DMS153 treated with DMSO at 0.1 percent for 48 hours (cell line): Measurements from ENCODE around the gene CHCHD6.

ENCODE experiments used
- DNase-seq: peaks from one replicate; lab custom pipeline; 2025; ENCODE audit not compliant: unreplicated experiment; lab: John Stamatoyannopoulos, UW

The CHCHD6 gene

GRCh38 chr3:126817781-126818180 lies 113.7 kb downstream of the CHCHD6 start:
- no peak for DNase-seq

DNA sequence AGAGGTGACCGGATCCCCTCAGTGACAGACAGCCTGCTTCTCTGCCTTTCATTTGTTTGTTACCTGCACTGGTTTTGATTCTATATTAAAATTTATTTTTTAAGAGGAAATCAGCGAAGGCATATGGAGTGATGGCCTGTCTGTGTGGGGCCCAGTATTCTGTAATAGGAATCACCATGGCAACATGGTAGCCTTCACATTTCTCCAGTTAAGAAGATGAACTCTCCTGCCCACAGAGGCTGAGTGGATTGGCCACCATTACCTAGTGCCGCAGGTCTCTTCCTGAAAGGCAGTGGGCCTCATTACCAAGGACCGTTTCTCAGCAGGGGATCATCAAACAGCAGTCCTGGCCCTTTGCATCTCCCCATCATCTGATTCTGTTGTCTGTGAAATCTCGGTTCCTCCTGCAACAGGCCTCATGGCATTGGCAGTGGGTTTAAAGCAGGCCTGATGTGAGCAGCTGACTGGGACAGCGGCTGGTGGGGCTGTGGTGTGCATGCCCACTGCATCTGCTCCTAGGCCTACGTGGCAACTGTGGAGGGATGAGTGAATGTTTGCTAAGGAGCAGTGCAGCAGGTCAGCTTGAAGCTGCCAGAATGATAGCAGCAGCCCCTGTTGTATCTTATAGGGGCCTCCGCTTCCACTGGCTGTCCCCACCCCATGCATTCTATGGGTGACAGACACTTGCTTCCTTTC lies 114.5 kb downstream of the CHCHD6 start:
- no peak for DNase-seq

DNA sequence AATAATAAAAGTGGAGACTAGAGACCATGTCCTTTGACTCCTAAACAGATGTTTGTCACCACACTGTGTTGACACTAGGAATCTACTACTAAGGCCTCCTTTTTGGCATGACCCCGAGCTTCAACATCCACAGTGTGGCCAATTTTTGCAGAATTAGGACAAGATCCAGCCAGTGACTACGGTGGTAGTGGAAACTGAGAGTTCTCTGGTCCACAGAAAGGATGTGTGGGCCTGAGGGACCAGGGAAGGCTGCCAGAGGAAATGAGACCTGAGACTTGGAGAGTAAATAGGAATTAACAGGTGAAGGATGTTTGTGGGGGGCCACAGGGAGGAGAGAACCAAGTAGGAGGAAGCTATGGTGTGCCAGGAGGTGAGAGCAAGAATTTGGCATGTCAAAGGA lies 122.7 kb downstream of the CHCHD6 start:
- no peak for DNase-seq

DNA sequence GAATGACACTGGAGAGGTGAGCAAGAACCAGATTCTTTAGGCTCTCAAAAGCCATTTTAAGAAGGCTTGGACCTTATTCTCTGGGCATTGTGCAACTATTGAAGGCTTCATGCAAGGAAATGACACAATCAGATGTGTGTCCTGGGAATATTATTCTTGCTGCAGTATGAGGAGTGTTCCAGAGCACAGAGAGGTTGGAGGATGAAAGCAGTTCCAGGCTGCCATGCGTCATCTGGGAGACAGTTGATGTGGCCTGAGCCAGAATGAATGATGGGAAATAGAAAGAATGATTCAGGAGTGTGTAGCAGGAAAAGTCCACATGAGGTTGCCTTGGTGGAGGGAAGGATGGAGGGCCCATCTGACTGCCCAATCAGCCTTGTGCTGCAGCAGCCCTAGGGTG lies 123.1 kb downstream of the CHCHD6 start:
- DNase-seq, result no peak

- DNase-seq, result no peak
These were observed 124.3 kb downstream of the CHCHD6 start for GRCh38 chr3:126828306-126828705.

DNA sequence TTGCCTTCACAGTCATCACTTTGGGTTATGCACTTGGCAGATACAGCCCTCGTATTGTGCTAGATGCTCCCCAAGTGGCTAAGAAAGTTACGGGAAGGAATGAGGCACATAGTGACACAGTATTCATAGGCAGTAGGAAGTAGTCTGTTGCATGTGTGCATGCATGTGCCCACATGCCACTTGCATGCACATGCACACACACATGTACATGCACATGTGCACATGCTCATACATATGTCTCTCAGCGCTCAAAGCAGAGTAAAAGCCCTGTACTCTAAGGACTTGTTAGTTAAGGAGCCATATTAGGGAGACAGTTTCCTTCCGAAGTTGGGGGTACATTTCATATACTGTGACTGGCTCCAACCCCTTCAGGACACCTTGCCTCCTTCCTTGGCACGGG lies 128.9 kb downstream of the CHCHD6 start:
- DNase-seq, result no peak

- no peak for DNase-seq
These were observed 130.8 kb downstream of the CHCHD6 start for GRCh38 chr3:126834596-126835471.

DNA sequence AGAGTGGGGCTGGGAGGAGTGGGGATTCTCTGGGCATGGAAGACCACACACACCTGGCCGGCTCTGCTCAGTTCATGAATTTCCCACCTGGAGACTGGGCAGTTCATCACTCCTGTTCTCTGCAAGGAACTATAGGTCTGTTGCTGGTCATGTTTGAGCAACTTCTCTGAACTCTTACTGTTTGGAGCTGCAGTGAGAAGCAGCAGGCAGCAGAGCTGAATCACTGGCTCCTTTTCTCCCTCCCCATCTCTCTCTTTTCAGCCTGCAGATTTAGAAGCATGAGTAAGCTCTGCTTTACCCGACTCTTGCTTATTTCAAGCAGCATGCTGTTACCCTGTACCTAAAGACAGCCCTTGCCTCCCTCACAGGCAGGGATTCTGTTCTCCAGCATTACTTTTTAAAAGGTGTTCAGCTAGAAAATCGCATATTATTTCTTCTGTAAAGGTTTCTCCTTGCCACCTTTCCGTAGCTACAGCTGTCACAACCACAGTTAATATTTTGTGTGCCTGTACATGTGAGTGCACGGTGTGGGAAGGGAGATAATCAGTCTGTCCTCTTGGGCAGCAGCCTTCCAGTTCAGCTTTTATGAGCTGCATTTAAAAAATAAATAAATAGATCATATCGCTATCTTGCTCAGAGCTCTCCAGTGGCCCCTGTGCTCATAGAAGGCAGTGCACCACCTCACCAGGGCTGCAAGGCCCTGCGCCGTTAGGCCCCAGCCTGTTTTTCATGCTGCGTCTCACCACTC lies 131.6 kb downstream of the CHCHD6 start:
- DNase-seq, result no peak

- DNase-seq, result no peak
These were observed 132.3 kb downstream of the CHCHD6 start for GRCh38 chr3:126836220-126836860.

DNA sequence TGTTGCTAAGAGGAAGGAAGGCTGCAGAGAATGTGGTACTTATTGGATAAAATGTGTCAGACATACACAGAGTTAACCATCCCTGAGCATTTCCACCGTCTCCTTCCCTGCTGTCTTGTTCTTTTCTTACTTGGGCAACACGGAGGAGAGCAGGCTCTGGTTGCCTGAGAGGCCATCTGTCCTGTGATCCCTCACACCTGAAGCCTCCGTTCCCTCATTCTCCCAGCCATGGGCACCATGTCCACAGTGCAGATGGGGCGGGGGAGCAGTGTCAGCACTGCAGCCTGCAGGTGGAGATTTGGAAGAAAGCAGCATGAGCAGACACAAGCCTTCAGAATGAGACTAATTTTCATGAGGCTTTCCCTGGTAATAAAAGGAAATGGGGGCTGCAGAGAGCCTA lies 133.7 kb downstream of the CHCHD6 start:
- DNase-seq, result no peak

GRCh38 chr3:126845920-126846715 lies 142.1 kb downstream of the CHCHD6 start:
- DNase-seq, result no peak

- no peak for DNase-seq
These were observed 143.0 kb downstream of the CHCHD6 start for GRCh38 chr3:126847061-126847460.

DNA sequence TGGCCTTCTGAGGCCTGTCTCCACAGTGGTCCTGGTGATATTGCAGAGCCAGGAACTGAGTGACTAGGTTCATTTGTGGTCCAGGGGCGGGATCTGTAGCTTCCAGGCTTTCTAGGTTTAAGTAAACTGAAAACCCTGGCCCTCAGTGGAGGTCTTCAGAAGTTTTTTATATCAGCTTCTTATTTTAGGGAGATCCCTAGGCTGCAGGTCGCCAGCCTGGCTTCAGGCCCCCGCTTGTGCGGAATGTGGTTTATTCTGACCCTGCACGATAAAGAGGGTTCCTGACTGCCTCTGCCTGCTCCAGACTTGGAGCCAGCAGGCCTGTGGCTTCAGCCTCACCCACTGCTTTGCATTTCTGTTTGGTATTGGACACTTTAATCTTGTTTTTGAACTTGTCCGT lies 145.0 kb downstream of the CHCHD6 start:
- DNase-seq, result no peak

DNA sequence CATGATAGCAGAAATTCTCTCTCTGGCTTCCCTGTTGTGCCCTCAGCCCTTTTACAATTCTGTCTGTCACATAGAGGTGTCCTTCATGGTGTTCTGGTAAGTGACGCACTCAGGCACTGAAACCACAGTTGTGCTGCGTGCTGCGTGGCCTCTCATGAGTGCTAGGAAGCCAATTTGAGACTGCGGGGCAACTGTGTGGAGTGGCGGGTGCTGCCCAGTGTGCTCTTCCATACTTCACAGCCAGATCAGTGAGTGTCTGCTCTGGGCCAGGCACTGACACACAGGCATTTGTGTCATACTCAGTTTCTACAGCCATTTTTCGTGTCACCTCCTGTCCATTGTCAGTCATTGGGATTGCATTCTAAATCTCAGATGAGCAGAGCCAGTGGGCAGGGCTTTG lies 145.7 kb downstream of the CHCHD6 start:
- DNase-seq, result no peak

DNA sequence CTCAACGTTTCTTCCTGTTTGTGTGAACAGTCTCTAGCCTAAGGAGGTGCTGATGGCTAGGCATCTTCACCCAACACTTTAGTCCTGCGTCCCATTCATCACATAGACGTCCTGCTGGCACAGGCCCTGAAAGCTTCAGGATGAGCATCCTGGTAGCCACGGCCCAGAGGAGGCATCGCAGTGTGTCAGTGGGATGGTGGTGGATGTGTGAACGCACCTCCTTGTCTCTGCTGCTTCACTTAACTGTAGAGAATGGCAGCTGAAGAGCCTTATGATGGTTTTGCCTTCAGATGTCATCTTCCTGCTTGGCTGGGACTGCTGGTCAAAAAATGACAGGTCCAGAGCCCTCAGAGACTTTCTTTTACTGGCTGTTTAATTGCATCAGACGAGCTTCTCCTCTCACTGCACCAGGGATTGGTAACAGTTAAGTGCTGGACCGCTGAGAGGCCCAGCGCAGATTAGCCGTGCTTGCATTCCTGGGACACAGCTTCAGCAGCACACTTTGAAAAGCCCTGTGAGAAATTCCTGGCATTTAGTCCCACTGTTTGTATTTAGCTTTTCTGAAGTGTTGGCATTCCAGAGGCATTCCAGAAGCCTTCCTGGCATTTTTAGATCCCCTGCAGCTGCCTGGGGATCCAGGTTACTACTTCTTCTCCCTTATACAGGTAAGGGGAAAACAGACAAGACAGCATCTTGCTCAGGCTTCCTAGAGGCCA lies 146.5 kb downstream of the CHCHD6 start:
- no peak for DNase-seq

DNA sequence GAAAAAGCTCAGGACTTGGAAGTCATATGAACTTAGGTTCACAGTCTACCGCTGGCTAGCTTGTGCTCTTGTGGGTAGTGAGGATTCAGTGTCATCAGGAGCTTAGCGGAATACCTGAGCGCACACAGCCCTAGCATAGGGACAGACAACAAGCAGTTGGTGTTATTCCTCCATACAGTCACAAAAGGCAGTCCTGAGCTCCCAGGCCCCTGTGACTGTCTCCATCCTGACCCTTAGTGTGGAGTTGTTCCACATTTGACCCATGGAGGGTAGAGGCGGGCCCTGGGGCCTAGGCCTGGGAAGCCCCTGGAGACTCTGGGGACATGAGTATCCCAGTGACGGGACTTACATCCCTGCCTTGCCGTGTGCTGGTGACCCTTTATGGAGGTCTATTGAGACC lies 147.3 kb downstream of the CHCHD6 start:
- DNase-seq, result no peak

DNA sequence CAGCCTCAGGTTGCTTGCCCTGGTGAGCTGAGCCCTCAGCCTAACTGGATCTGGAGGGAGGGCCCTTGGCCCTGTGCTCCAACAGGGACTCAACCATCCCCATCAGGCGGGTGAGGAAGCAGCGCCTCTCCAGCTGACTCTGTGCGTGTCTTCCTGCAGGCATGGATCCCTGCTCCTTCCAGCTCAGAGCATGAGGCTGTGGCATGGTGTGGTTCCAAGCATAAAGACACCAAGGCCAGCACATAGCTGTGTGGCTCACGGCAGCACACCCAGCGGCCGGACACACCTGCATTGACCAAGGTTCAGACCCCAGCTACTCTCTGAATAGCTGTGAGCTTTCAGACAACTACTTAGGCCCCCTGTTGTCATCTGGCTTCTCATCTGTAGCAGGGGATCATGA lies 147.9 kb downstream of the CHCHD6 start:
- no peak for DNase-seq

DNA sequence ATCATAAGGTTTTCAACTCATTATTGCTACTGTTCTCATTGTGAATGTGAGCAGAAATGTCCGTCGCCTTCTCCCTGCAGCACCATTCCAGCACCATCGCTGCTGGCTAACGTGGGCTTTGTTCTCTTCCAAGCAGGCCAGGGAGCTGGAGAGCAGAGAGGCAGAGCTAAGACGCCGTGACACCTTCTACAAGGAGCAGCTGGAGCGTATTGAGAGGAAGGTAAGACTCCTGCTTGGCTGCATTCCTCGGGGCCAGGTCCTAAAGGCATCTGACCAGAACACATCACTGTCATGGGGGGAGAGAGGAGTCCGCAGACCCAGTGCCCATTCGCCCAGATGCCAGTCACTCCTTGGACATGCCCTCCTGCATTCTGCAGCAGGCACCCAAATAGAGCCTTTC lies 148.5 kb downstream of the CHCHD6 start:
- DNase-seq, result no peak

DNA sequence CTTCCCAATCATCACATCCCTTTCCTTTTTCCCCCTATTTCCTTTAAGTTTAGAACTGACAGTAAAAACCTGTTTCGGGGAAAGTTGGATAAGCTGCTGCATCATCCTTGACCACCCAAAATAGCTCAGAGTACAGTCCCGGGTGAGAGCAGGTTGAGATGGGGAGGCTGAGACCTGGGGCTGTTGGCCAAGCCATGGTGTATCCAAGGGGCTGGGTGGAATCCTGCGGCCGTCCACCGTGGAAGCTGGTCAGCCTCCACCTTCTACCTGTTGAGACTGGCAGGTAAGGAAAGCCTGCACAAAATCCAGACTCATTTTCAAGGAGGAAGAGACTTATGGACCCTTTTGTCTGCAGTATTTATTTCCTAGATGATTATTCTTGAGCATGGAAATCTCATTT lies 150.6 kb downstream of the CHCHD6 start:
- DNase-seq, result no peak

GRCh38 chr3:126855374-126855773 lies 151.3 kb downstream of the CHCHD6 start:
- DNase-seq, result no peak
